ENCODE results near the gene ANKMY1.

The ANKMY1 gene

GRCh38 chr2:240519396-240520129, 38.2 kb downstream of the ANKMY1 start:
- DNase-seq: no peak

DNA sequence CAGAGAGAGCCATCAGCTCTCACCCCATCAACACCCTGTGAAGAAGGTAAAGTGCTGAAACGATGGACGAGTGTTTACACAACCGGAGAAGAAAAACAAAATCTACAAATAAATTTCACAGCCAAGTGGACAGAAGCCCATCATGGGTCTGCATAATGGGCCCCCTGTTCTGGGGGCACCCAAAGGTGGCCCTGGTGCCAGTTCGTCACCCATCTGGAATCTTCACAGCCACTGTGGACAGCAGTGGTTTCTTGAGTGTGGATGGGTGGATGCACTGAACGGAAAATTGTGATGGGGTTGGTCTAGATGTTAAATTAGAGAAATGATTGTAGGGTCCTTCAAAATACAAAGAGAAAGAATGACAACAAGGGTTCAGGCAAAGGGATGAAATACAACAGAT, 38.8 kb downstream of the ANKMY1 start:
- no peak for DNase-seq

DNA sequence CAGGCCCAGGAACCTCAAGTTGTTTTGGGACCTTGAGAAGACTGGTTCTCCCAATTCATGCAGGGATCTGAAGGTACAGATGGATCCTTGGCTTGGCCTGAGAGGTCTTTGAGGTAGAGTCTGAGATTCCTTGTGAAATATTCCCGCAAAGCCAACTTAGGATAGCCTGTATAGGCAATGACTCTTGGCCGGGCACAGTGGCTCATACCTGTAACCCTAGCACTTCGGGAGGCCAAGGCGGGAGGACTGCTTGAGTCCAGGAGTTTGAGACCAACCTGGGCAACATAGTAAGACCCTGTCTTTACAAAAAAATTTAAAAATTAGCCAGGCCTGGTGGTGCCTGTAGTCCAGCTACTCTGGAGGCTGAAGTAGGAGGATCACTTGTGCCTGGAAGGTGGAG, 40.4 kb downstream of the ANKMY1 start:
- DNase-seq: no peak

DNA sequence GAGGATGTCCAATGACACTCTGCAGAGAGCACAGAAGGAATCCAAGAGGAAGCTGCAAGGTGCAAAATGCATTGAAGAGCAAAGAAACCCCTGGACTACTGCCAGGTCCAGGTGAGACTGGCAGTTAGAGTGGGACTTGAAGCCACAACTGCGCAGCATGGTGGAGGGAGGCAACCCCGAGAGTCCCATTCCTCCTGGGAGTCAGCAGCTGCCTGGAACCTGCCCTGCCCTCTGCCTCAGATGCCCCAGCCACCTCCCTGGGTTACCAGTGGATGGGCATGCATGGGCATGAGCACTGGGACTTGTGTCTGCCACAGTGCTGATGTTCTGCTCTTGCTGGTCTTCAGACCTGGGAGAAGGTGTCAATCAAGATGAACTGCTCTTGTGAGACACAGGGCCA, 43.2 kb downstream of the ANKMY1 start:
- DNase-seq: no peak

DNA sequence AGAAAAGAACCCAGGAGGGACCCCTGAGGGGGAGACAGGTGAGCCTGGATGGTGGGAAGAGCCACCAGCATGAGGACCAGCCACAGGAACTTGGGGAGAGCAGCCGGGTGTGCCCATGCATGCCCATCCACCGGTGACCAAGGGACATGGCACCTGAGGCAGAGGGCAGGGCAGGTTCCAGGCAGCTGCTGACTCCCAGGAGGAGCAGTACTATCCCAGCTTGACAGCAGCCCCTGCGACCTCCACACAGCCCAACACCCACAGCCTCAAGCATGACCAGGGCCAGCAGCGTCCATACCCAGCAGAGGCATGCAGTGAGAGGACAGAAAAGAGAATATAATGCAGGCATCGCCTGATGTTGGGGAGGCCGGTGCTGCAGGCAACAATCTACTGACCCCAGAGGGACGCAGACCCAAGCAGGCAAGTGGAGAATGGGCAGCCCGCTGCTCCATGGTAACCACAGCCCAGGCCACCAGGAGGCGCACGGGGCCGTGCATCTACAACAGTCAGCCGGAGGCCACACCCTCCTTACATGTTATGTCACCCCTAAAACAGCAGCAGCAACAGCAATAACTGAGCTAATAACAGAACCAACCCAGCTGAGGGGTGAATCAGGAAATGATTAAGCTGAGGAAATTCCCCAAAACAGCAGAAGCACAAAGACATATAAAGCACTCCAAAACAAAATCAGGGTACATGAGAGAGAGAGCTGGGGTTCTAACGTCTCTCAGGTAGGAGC, 44.1 kb downstream of the ANKMY1 start:
- DNase-seq: peak; percentile 87

DNA sequence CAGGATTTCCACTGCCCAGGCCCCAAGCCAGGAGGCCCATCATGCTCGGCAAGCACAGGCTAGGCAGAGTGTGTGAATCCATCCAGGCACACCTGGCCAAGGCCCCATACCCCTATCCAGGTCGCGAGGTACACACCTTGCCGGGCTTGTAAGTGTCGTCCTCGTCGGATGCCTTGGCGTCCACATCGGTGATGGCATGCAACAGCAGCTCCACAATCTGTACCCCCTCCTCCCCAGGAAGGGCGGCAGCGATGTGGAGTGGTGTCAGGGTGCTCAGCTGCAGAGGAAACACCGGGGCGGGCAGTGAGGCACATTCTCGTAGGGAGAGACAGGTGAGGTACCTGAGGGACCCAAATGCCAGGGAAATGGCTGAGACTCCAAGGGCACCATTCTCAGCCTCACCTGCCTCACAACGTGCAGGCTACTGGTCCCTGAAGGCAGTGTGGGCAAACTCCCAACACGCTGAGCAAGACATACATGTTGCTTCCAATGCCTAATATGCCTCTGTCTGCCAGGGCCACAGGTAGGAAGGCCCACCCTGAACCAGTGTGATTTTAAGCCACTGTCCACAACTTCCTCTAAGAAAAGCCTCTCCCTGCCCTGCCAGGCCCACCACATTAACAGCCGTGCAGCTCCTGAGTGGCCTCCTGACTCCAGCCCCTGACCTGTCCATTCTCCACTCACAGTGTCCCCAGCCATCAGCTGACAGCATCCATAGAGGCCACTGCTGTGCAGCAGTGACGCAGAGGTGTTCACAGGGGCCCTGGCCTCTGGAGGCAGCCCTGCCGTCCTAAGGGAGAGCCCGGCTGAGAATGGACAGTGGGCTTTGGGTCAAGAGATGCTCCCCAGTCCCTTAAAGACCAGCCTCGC, 44.9 kb downstream of the ANKMY1 start:
- no peak for DNase-seq

GRCh38 chr2:240512109-240512485, 45.7 kb downstream of the ANKMY1 start:
- DNase-seq: no peak

- no peak for DNase-seq
Measured at GRCh38 chr2:240511351-240512108, 46.3 kb downstream of the ANKMY1 start.

GRCh38 chr2:240510513-240511210, 47.1 kb downstream of the ANKMY1 start:
- no peak for DNase-seq

- DNase-seq: no peak
Measured at GRCh38 chr2:240509667-240510512, 47.9 kb downstream of the ANKMY1 start.

DNA sequence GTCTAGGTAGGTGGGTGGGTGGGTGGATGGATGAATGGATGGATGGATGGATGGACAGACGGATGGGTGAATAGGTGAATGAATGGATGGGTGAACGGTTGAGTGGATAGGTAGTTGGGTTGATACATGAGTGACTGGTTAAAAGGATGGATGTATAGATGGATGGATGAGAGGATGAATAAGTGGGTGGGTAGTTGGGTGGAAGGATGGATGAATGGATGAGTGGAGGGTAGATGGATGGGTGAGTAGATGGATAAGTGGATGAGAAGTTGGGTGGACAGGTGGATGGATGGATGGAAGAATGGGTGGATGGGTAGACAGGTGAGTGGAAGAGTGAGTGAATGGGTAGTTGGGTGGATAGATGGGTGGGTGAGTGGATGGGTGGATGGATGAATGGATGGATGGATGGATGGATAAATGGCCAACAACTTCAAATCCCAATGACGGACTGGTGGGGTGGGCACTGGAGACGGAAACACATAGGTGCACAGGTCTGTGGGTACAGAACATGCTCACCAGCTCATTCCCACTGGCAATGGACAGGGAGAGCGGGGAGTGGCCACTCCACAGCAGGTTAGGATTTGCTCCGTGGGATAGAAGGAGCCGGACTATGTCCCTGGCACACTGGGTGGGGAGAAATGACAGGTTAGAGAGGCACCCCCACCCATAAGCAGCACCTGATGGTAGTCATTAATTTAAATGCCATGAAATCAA, 48.8 kb downstream of the ANKMY1 start:
- no peak for DNase-seq

- no peak for DNase-seq
Measured at GRCh38 chr2:240507778-240508251, 50.0 kb downstream of the ANKMY1 start.

DNA sequence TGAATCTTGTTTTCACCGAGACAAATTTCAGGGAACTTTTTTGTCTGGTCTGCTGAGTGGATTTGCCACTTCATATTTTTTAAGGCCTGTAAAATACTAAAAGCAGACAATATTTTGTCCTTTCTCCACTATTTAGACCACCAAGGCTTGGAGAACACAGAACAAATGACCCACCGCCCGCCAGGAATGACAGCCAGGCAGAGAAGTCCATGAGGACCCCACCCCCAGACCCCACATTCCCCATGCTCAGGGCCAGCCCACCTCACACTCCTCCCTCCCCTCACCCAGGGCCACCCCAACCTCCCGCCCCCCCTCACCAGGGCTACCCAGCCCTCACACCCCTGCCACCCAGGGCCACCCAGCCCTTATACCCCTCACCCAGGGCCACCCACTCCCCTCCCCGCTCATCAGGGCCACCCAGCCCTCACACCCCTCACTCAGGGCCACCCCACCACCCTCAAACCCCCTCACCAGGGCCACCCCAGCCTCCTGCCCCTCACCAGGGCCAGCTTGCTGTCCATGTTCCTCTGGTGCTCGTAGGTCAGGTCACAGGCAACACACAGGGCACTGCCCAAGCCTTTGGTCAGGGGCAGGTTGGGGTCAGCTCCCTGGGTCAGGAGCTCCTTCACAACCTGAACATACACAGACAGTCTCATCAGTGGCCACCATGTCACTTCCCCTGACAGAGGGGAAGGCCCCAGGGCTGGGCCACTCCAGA, 50.6 kb downstream of the ANKMY1 start:
- no peak for DNase-seq

DNA sequence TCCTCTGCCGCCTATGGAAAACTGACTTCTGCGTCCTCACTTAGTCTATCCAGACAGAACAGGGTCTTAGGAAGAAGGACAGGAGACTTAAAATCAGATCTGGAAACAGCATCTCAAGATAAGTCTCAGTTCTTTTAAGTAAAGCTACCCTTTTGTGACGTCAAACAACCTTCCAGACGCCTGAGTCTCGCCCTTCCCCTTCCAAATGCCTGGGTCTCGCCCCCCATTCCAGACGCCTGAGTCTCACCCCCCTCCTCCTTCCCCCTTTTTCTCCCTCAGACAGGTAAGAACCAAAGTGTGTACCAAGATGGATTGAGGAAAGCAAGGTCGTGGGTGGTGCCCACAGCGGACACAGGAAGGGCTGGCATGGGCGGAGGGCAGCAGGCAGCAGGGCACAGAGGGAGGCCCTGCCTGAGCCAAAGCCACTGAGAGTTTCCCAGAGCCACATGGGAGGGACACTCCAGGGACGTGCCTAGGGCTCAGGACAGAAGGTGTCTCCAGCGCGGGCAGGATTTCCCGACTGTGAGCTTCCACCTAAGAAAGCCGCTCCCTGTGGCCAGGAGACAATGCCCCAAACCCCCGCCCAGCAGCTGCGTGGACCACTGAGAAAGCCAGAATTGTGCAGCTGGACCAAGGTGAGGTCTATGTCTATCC, 51.3 kb downstream of the ANKMY1 start:
- DNase-seq: no peak

- DNase-seq: no peak
Measured at GRCh38 chr2:240505910-240506309, 51.9 kb downstream of the ANKMY1 start.

- DNase-seq: no peak
Measured at GRCh38 chr2:240503848-240504247, 53.9 kb downstream of the ANKMY1 start.

DNA sequence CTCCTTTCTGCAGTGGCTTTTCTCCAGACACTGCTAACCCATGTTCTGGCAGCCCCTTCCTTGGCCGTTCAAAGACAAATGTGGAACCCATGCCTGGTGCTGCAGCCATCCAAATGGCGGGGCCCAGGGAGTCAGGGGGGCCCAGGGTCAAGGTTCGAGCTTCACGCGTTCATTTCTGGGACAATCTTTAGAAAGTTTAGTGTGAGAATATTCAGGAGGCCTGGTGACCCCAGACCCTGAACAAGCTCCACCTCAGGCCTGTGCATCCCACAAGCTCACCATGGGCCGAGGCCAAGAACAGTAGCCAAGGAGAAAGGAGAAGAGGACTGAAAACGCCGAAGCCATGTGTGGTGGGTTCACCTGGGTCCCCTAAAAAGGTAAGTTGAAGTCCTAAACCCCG, 54.4 kb downstream of the ANKMY1 start:
- no peak for DNase-seq

DNA sequence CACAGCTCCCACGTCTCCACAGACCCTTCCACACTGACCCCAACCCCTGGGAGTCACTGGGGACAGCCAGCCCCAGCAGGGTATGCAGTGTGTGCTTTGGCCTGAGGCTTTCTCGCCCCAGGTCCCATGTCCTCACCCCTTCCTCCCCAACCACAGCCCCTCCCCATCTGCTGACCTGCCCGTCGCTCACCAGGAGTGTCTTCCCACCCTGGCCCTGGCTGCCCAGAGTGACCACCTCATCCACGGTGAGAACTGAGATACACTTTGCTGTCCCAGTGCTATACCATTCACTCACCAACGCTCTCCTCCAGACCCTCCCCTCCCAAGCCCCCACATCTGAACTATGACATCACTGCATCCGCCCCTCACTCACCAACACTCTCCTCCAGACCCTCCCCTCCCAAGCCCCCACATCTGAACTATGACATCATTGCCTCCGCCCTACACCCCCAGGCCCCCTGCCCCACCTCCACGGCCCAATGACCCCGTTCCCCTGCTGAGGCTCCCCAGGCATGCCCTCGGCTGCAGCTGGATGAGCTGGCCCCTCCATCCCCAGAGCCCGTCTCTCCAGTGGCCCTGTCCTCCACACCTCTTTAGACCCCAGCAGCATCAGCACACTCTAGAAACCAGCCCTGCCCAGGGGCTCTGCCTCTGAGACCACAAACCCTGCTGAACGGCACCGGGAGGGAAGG, 55.2 kb downstream of the ANKMY1 start:
- DNase-seq: no peak

GRCh38 chr2:240502059-240502429, 55.7 kb downstream of the ANKMY1 start:
- no peak for DNase-seq
